GM12891 (cell line): ENCODE measurements around the gene HMGN2.
"Not testable (repeated sequence)": the region's sequence is repeated elsewhere in the genome, so short reads cannot be mapped to it uniquely, and the experiment has no call there.

Experiments used
- DNase-seq: peaks from one replicate; pipeline ENCODE4 v3.0.0; 2011; ENCODE audit warnings: low spot score; ENCODE audit not compliant: insufficient read length
- FAIRE-seq: peaks from 2 replicates; lab custom pipeline; 2011; peaks lifted over from hg19 to GRCh38; lab: Jason Lieb, UNC
- PAX5 ChIP-seq: IDR thresholded peaks from 2 replicates; pipeline ENCODE4 v1.6.1; 2011; ENCODE audit warnings: low read length, moderate library complexity, mild to moderate bottlenecking; ENCODE audit not compliant: insufficient read depth, severe bottlenecking
- POLR2A ChIP-seq: IDR thresholded peaks from 2 replicates; pipeline ENCODE4 v1.6.1; 2011; ENCODE audit warnings: low read depth, low read length, control low read depth
- POLR2AphosphoS5 ChIP-seq: IDR thresholded peaks from 2 replicates; pipeline ENCODE4 v1.6.1; 2011; ENCODE audit warnings: low read depth, low read length, control low read depth
- POU2F2 ChIP-seq: IDR thresholded peaks from 2 replicates; pipeline ENCODE4 v1.6.1; 2011; ENCODE audit warnings: low read depth, mild to moderate bottlenecking, control low read depth, low read length, moderate library complexity
- SPI1 ChIP-seq: IDR thresholded peaks from 2 replicates; pipeline ENCODE4 v1.6.1; 2011; ENCODE audit warnings: low read depth, low read length, control low read depth
- TAF1 ChIP-seq: IDR thresholded peaks from 2 replicates; pipeline ENCODE4 v1.6.1; 2011; ENCODE audit warnings: low read depth, low read length, control low read depth

HMGN2 gene

DNA sequence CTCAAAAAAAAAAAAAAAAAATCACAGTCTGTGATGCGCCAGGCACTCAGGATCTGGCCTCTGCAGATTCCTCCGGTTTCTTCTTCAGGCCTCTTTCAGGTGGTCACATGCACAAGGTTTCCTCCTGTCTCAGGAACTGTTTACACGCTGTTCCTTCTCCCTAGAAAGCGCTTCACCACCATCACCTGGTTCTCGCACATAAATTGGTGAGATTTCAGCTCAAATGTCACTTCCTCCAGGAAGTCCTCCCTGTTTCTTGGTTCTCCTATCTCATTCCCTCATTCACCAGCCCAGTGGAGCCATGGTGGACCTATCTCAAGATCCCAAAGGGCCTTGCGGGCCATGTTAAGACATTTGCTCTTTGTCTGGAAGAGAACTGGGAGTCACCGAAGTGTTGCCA lies 26.7 kb downstream of the HMGN2 start:
- no peak for TF ChIP-seq POLR2A
- no peak for TF ChIP-seq PAX5
- TF ChIP-seq TAF1, result no peak
- TF ChIP-seq SPI1, result no peak
- TF ChIP-seq POLR2AphosphoS5, result no peak
- no peak for TF ChIP-seq POU2F2
- DNase-seq, result no peak
- FAIRE-seq, result peak; percentile 40

DNA sequence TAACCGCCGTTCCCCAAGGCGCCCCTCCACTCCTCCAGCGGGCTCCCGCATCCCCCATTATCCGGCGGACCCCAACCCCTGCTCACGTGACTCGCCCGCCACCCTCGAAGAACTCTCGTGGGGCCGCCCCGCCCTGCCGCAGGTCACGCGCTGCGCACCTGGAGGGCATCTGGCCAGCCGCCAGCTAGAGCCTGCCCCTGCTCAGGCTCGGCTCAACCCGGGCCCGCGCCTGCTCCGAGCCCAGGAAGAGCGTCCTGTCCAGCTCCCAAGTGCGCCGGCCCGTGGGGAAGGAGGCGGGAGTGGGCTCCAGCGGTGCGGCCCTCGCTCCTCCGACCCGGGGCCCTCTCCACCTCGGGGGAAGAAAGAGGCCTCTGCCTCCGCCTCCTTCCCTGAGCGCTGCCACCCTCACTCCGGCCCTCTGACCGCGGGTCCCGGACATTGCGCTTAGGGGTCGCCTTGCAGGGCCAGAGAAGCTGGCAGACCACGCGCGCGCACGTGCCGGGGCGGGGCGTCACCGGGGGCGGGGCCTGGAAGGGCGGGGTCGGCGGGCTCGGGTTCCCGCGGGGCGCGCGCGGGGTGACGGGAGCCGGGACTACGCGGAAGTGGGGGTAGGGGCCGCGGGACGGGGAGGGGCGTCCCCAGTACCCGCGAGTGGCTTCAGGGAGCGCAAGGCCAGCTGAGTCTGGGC lies 28.4 kb downstream of the HMGN2 start:
- no peak for TF ChIP-seq PAX5
- TF ChIP-seq TAF1, result no peak; the same call in 1 of the 2 replicates
- TF ChIP-seq POLR2AphosphoS5, result no peak
- TF ChIP-seq POU2F2, result no peak
- TF ChIP-seq SPI1, result no peak
- no peak for TF ChIP-seq POLR2A
- peak; percentile 87 for DNase-seq
- no peak for FAIRE-seq

DNA sequence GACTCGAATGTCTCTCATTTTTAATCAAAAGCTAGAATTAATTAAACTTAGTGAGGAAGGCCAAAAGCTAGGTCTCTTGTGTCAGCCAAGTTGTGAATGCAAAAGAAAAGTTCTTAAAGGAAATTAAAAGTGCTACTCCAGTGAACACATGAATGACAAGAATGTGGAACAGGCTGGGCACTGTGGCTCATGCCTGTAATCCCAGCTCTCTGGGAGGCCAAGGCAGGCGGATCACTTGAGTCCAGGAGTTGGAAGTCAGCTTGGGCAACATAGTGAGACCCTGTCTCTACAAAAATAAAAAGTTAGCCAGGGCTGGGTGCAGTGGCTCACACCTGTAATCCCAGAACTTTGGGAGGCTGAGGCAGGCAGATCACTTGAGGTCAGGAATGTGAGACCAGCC lies 38.5 kb downstream of the HMGN2 start:
- DNase-seq, FAIRE-seq: not testable (repeated sequence)

DNA sequence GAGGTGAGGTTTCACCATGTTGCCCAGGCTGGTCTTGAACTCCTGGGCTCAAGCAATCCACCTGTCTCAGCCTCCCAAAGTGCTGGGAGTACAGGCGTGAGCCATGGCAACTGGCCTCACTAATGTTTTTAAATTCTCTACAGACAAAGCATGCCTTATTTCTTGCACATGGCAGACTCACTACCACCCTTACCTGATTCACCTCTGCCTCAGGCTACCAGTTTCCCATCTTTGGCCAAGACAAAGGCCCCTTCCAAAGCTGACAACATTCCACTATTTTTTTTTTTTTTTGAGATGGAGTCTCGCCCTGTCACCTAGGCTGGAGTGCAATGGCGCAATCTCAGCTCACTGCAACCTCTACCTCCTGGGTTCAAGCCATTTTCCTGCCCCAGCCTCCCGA lies 43.6 kb downstream of the HMGN2 start:
- not testable (repeated sequence) for FAIRE-seq

DNA sequence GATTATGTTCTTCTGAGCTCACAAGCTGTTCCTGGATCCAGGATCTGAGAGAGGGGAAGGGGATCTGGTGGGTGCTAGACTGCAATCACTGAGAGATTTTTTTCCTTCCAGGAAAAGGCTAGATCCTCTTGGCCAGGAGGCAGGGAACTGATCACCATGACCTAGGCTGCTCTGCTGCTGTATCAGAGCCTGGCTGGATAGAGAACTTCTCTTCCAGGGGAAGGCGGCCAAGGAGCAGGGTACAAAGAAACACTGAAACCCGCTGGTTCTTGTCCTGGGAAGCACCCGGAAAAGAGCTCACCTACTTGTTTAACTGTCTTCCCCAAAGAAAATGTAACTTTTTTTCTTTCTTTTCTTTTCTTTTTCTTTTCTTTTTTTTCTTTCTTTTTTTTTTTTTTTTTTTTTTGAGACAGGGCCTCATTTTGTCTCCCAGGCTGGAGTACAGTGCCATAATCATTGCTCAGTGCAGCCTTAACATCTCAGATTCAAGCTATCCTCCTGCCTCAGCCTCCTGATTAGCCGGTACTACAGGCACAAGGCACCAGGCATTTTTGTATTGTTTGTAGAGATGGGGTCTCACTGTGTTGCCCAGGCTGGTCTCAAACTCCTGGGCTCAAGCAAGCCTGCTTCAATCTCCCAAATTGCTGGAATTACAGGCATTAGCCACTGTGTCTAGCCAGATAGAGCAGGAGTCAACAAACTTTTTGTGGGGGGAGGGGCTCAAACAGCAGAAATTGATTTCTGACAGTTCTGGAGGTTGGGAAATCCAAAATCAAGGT lies 44.9 kb downstream of the HMGN2 start:
- no peak for FAIRE-seq
- TF ChIP-seq POU2F2, result no peak
- TF ChIP-seq POLR2AphosphoS5, result no peak
- no peak for TF ChIP-seq PAX5
- no peak for TF ChIP-seq TAF1
- no peak for TF ChIP-seq SPI1
- TF ChIP-seq POLR2A, result no peak
- no peak for DNase-seq

More for the DNA sequence above, 43.6 kb downstream of the HMGN2 start:
- not testable (repeated sequence) for DNase-seq

DNA sequence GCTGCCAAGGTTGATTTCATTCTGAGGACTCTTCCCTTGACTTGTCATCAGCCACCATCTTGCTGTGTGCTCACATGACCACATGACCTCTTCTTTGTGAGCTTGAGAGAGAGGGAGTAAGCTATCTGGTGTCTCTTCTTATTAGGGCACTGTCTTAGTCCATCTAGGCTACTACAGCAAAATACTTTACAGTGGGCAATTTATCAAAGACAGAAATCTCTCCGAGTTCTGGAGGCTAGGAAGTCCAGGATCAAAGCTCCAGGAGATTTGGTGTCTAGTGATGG lies 45.5 kb downstream of the HMGN2 start:
- DNase-seq, result no peak
- no peak for FAIRE-seq
- no peak for TF ChIP-seq TAF1
- TF ChIP-seq POU2F2, result no peak
- no peak for TF ChIP-seq PAX5
- TF ChIP-seq SPI1, result no peak
- TF ChIP-seq POLR2A, result no peak
- TF ChIP-seq POLR2AphosphoS5, result no peak

DNA sequence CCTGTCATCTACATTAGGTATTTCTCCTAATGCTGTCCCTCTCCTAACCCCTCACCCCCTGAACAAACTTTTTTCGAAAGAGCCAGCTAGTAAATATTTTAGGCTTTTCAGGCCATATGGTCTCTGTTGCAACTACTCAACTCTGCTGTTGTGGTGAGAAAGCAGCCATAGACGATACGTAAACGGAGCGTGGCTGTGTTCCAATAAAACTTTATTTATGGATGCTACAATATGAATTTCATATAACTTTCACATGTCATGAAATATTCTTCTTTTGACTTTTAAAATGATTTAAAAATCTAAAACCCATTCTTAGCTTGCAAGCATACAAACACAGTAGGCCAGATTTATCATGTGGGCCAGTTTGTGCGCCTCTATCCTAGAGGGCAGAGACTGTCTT lies 46.1 kb downstream of the HMGN2 start:
- DNase-seq (no peak), FAIRE-seq (no peak)
- TF ChIP-seq POLR2A, result no peak
- TF ChIP-seq TAF1, result no peak
- TF ChIP-seq POU2F2, result no peak
- no peak for TF ChIP-seq POLR2AphosphoS5
- no peak for TF ChIP-seq PAX5
- TF ChIP-seq SPI1, result no peak

DNA sequence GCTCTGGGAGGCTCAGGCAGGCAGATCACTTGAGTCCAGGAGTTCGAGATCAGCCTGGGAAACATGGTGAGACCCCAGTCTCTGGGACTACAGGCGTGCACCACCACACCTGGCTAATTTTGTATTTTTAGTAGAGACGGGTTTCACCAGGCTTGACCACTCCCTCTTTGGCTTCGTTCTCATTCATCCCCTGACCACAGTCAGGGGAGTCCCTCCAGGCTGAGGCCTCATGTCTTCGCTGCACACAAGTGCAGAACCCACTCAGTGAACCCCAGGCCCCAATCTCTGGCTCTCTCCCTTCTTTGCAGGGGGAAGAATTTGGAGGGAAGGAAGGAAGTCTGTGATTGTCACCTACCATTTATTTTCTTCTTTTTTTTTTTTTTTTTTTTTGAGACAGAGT lies 48.1 kb downstream of the HMGN2 start:
- TF ChIP-seq TAF1, result no peak
- no peak for TF ChIP-seq SPI1
- no peak for TF ChIP-seq POU2F2
- TF ChIP-seq PAX5, result no peak
- TF ChIP-seq POLR2A, result no peak
- TF ChIP-seq POLR2AphosphoS5, result no peak
- DNase-seq, result no peak
- FAIRE-seq, result no peak

DNA sequence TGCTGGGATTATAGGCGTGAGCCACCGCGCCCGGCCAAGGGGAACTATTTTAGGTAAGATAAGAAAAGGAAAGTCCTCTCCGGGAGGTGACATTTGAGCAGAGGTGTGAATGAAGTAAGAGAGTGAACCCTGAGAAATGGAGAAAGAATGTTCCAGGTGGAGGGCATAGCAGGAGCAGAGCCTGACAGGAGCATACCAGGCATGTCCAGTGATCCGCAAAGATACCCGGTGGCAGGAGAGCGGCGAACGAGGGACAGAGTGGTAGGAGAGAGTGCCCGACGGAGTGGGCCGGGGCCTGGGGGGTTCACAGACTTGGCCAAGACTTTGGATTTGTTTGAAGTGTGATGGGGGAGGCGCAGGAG lies 49.4 kb downstream of the HMGN2 start:
- DNase-seq (no peak), FAIRE-seq (no peak)
- TF ChIP-seq POLR2A (no peak), SPI1 (no peak), POLR2AphosphoS5 (no peak)

DNA sequence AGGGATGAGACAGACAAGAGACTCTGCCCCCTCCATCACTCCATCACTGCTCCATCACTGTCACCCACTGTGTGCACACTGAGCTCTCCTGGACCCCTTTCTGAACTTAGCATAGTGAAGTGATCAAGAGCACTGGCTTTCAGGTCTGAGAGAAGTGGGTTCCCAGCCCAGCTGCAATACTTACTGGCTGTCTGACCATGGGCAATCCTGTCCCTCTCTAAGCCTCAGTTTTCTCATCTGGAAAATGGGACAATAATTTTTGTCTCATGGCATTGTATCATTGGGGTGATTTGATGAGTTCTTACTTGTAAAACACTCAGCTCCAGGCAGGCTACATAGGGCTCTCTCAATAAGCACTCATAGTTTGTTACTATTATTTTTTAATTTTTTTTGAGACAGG lies 49.8 kb downstream of the HMGN2 start:
- FAIRE-seq, result no peak
- no peak for DNase-seq
- TF ChIP-seq POLR2AphosphoS5 (no peak), POLR2A (no peak), TAF1 (no peak), PAX5 (no peak), POU2F2 (no peak), SPI1 (no peak)
